ENCODE measurements around the gene TBX3.

GRCh38 chr12:114649585-114649984 lies 34.4 kb downstream of the TBX3 start:
- no peak for TF ChIP-seq CTCF (IDR thresholded peaks at IDR 0.05; ENCODE audit: low read depth, low read length)
- TF ChIP-seq EZH2phosphoT487 (IDR thresholded peaks at IDR 0.05; ENCODE audit: low read depth), result no peak
